Measurements from ENCODE around the gene PRLR.

DNA sequence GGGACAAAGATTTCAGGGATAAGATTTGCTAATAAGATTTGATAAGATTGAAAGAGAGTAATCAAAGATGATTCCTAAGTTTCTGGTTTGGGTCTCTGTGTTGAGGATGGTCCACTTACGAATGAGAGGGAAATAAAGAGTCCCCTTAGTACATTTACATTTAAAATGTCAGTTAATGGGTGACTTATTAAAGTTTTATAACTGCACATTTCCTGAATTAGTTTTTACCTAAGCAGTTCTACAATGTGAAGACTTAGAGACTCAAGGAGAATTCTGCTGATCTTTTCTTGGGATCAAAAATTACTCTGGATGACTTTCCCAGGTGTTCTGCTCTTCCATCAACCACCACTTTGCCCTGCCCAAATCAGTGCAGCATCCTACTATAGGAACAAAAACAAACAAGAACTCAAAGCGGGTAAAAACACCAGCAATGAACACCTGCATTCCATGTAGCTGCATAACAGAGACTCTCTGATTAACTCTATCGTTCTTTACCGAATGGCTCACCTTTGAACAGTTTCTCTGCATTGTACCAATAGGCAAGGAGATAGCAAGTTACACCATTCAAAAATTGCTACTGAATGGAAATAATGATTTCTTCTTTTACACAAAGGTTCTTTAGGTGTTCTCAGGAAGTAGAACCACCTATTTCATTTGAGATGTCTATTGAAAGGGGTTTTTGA is 65.3 kb downstream of the PRLR start:
- TF ChIP-seq YY1 (IDR thresholded peaks at IDR 0.05; ENCODE audit: insufficient read depth, insufficient read length) (no peak), ZNF274 (IDR thresholded peaks at IDR 0.05; ENCODE audit: low read depth, low read length) (no peak)
